Endothelial cell of umbilical vein (primary cell): ENCODE data around the gene CCT6A. TPM values are rescaled to one million over a fixed set of nuclear protein-coding genes. Genes with fewer than 3 reads are reported as not detected.

Source experiments
- BruUV-seq: library from RNA; stranded (reverse); fragments of 400-500 nt; replicated peaks from 2 replicates; lab custom pipeline; 2021; lab: Mats Ljungman, UMichigan
- CTCF ChIA-PET: fragments of 300-600, 350-600 bp; sonication (Branson Sonifier 250); formaldehyde crosslinking; loops from one replicate; lab custom pipeline; 2021; ENCODE audit warnings: antibody characterized with exemption, inconsistent platforms; lab: Charles Lee
- POLR2A ChIA-PET: fragments of 300-600, 350-600 bp; sonication (Branson Sonifier 250); formaldehyde crosslinking; loops from one replicate; lab custom pipeline; 2021; ENCODE audit warnings: antibody characterized with exemption, inconsistent platforms; lab: Charles Lee
- DNase-seq: peaks from one replicate; pipeline ENCODE4 v3.0.0-alpha.2; 2011; ENCODE audit warnings: low read depth, low spot score
- FAIRE-seq: peaks from 2 replicates; lab custom pipeline; 2011; peaks lifted over from hg19 to GRCh38; lab: Jason Lieb, UNC
- H2AFZ ChIP-seq: 2 replicates; pipeline ENCODE4 v1.6.0; 2012; ENCODE audit warnings: low read depth, low read length, control low read depth, inconsistent platforms
- H3K27ac ChIP-seq: 2 replicates; pipeline ENCODE4 v1.5.1; 2011; ENCODE audit warnings: low read depth, mild to moderate bottlenecking, control low read depth, low read length, moderate library complexity; ENCODE audit not compliant: insufficient read depth
- H3K27me3 ChIP-seq, 2 experiments: 2 replicates each; pipeline versions ENCODE4 v1.6.0 to v1.6.1; 2011; ENCODE audit warnings: low read length in 2 of 2, mixed read lengths in 1 of 2; ENCODE audit not compliant: control insufficient read depth in 2 of 2, insufficient read depth in 2 of 2
- H3K36me3 ChIP-seq, 2 experiments: 2 replicates in 1 of 2; 3 replicates in 1 of 2; pipeline ENCODE4 v1.5.1; 2011; ENCODE audit warnings: low read length in 2 of 2, mild to moderate bottlenecking in 1 of 2, moderate library complexity in 1 of 2; ENCODE audit not compliant: control insufficient read depth in 2 of 2, insufficient read depth in 2 of 2; ENCODE audit errors: extremely low read depth in 1 of 2
- H3K4me1 ChIP-seq: 3 replicates; pipeline ENCODE4 v1.5.1; 2011; ENCODE audit warnings: mild to moderate bottlenecking, low read length; ENCODE audit not compliant: control insufficient read depth, insufficient read depth; ENCODE audit errors: extremely low read depth
- H3K4me2 ChIP-seq: 2 replicates; pipeline ENCODE4 v1.6.1; 2011; ENCODE audit warnings: low read length, control low read depth, mixed read lengths; ENCODE audit not compliant: insufficient read depth
- H3K4me3 ChIP-seq, 3 experiments: fragments of 200-600 bp in 1 of 3; sonication (generic), shearing (Covaris generic) in 1 of 3; replicated peaks in 1 of 3; 2 replicates each; pipeline ENCODE4 v1.5.1; 2011 to 2016; ENCODE audit warnings: control low read depth in 3 of 3, low read length in 3 of 3, mild to moderate bottlenecking in 2 of 3, inconsistent platforms in 1 of 3, low read depth in 1 of 3, moderate library complexity in 1 of 3; ENCODE audit not compliant: insufficient read depth in 1 of 3
- H3K79me2 ChIP-seq: 2 replicates; pipeline ENCODE4 v1.6.0; 2012; ENCODE audit warnings: low read length, inconsistent platforms; ENCODE audit not compliant: control insufficient read depth, insufficient read depth
- H3K9ac ChIP-seq: replicated peaks from 2 replicates; pipeline ENCODE3; 2011; ENCODE audit warnings: low read length, control low read depth; ENCODE audit not compliant: insufficient read depth; ENCODE audit errors: extremely low read depth
- H3K9me1 ChIP-seq: replicated peaks from 3 replicates; pipeline ENCODE4 v1.6.0; 2011; ENCODE audit warnings: mild to moderate bottlenecking, low read length; ENCODE audit not compliant: control insufficient read depth, insufficient read depth; ENCODE audit errors: extremely low read depth
- H3K9me3 ChIP-seq: replicated peaks from 2 replicates; pipeline ENCODE4 v1.5.1; 2012; ENCODE audit warnings: low read length, inconsistent platforms; ENCODE audit not compliant: control insufficient read depth, insufficient read depth
- H4K20me1 ChIP-seq: replicated peaks from 2 replicates; pipeline ENCODE3; 2011; ENCODE audit warnings: mild to moderate bottlenecking, low read length; ENCODE audit not compliant: control insufficient read depth, insufficient read depth; ENCODE audit errors: extremely low read depth
- CTCF ChIP-seq, 2 donors: IDR thresholded peaks; 1 replicate in 1 of 2; 2 replicates in 1 of 2; pipeline ENCODE4 v1.5.1; 2011; ENCODE audit warnings: low read length in 2 of 2, mild to moderate bottlenecking in 2 of 2, moderate library complexity in 2 of 2, control low read depth in 1 of 2, inconsistent platforms in 1 of 2, low read depth in 1 of 2; ENCODE audit not compliant: insufficient read depth in 1 of 2; ENCODE audit errors: extremely low read depth in 1 of 2
- EZH2 ChIP-seq: IDR thresholded peaks from 2 replicates; pipeline ENCODE4 v1.6.1; 2012; ENCODE audit warnings: borderline replicate concordance, low read depth, mild to moderate bottlenecking, moderate library complexity, low read length, inconsistent platforms; ENCODE audit not compliant: severe bottlenecking
- FOS ChIP-seq: IDR thresholded peaks from 2 replicates; pipeline ENCODE4 v1.6.1; 2011; ENCODE audit warnings: mild to moderate bottlenecking, low read length, moderate library complexity, borderline replicate concordance; ENCODE audit not compliant: insufficient read depth
- GATA2 ChIP-seq: IDR thresholded peaks from 2 replicates; pipeline ENCODE4 v1.7.0; 2011; ENCODE audit warnings: low read depth, mild to moderate bottlenecking, moderate library complexity, mixed read lengths, low read length; ENCODE audit not compliant: insufficient read length, insufficient read depth
- JUN ChIP-seq: IDR thresholded peaks from 2 replicates; pipeline ENCODE4 v1.6.1; 2011; ENCODE audit warnings: borderline replicate concordance, low read depth; ENCODE audit not compliant: insufficient read length, insufficient read depth
- MAX ChIP-seq: IDR thresholded peaks from 2 replicates; pipeline ENCODE4 v1.6.1; 2011; ENCODE audit not compliant: insufficient read depth, insufficient read length
- MYC ChIP-seq: IDR thresholded peaks from one replicate; pipeline ENCODE4 v1.6.1; 2011; ENCODE audit warnings: mild to moderate bottlenecking, low read depth, low read length
- POLR2A ChIP-seq: IDR thresholded peaks from 2 replicates; pipeline ENCODE4 v1.6.1; 2012; ENCODE audit warnings: low read depth, mild to moderate bottlenecking, control low read depth, low read length
- POLR2AphosphoS5 ChIP-seq: IDR thresholded peaks from 2 replicates; pipeline ENCODE4 v1.6.1; 2012; ENCODE audit warnings: low read depth, mild to moderate bottlenecking, control low read depth, low read length, moderate library complexity; ENCODE audit not compliant: insufficient read depth
- dilution Hi-C: fragments of 300-500 bp; cut with MboI; formaldehyde crosslinking; loops from one replicate; pipeline ENCODE4 v1.15.0; 2019; ENCODE audit warnings: low sequenced_read_pairs; ENCODE audit not compliant: extremely low pct_ligation_motif_present
- intact Hi-C: fragments of 100-400 bp; cut with micrococcal nuclease; formaldehyde crosslinking; loops from one replicate; pipeline ENCODE4 v1.10.0; 2022
- polyA plus RNA-seq, 4 experiments: library from polyadenylated mRNA; depleted of rRNA in 3 of 4; stranded (reverse) in 3 of 4; unstranded in 1 of 4; fragments of >200 nt; gene quantifications; 2 replicates each; pipeline versions ENCODE4 v1.2.1 to v1.2.3, GENCODE V29; 2011 to 2012; ENCODE audit warnings: missing spikeins in 1 of 4
- total RNA-seq: library from RNA; stranded (reverse); gene quantifications from 2 replicates; pipeline ENCODE4 v1.2.3, GENCODE V29; 2021

CCT6A gene
- total and polyA plus RNA-seq, 2 donors (not counting 3 experiments of a cell fraction or from before 2014, with no cell fraction given), result 152 to 221 TPM

- POLR2A ChIA-PET, result no interaction called here
- Histone ChIP-seq H3K9me3 (no peaks in the 10 kb centered on the region), H3K4me2 (no peak overlapping the region), H3K9me1 (no peaks in the 10 kb centered on the region), H3K36me3 (peaks cover 0 to 3% of the 10 kb centered on the region in 2 experiments), H3K9ac (no peak overlapping the region), H3K4me3 (no peak overlapping the region), H3K27ac (no peak overlapping the region), H4K20me1 (no peaks in the 10 kb centered on the region), H3K27me3 (no peaks in the 10 kb centered on the region), H3K4me1 (no peaks in the 10 kb centered on the region), H2AFZ (no peak overlapping the region), H3K79me2 (no peaks in the 10 kb centered on the region)
- dilution Hi-C loops (no loop called here), intact Hi-C loops (no loop called here)
- FAIRE-seq, result no peak
- DNase-seq, result no peak
- CTCF ChIA-PET, result interaction anchor here (1.0 to 1.5 kb wide), 4 partner anchors 10 to 52 kb away, joined by 3 to 6 read pairs (median 4); partner anchors contain the start of genes CCT6A and PSPH
- no peak for TF ChIP-seq MAX
- no peak for TF ChIP-seq EZH2
- no peak for TF ChIP-seq GATA2
- no peak for TF ChIP-seq FOS
- TF ChIP-seq MYC, result no peak
- TF ChIP-seq POLR2A, result no peak
- no peak for TF ChIP-seq POLR2AphosphoS5
- no peak for TF ChIP-seq CTCF (IDR thresholded peaks at IDR 0.05; ENCODE audit: extremely low read depth in 1 of 2, insufficient read depth in 1 of 2, low read depth in 1 of 2, low read length in 2 of 2)
- TF ChIP-seq JUN, result no peak
- BruUV-seq, result no TSS peak
Measured at GRCh38 chr7:56026538-56026937, 25.0 kb upstream of the CCT6A start.
